Neutrophil (primary cell): ENCODE results near the gene PLG.

ENCODE experiments used
- H3K27ac ChIP-seq: fragments of 200-600 bp; sonication (generic); 2 replicates; pipeline ENCODE4 v1.5.1; 2016; ENCODE audit warnings: mild to moderate bottlenecking, moderate library complexity
- H3K27me3 ChIP-seq: fragments of 200-600 bp; sonication (generic); 2 replicates; pipeline ENCODE4 v1.6.0; 2016; ENCODE audit warnings: mild to moderate bottlenecking
- H3K36me3 ChIP-seq: fragments of 200-600 bp; sonication (generic); 2 replicates; pipeline ENCODE4 v1.5.1; 2017
- H3K4me1 ChIP-seq, 2 experiments: fragments of 200-600 bp in 1 of 2; sonication (generic) in 1 of 2; 1 replicate in 1 of 2; 2 replicates in 1 of 2; pipeline versions ENCODE4 v1.5.1 to v1.6.1; 2013 to 2016; ENCODE audit warnings: low read depth in 1 of 2, low read length in 1 of 2, mild to moderate bottlenecking in 1 of 2, moderate library complexity in 1 of 2; ENCODE audit not compliant: control insufficient read depth in 1 of 2, insufficient read depth in 1 of 2
- H3K4me3 ChIP-seq, 2 experiments: fragments of 200-600 bp in 1 of 2; sonication (generic) in 1 of 2; 1 replicate in 1 of 2; 2 replicates in 1 of 2; pipeline ENCODE4 v1.5.1; 2013 to 2016; ENCODE audit warnings: low read depth in 1 of 2, low read length in 1 of 2, mild to moderate bottlenecking in 1 of 2, moderate library complexity in 1 of 2
- H3K9me3 ChIP-seq: fragments of 200-600 bp; sonication (generic); 2 replicates; pipeline ENCODE4 v1.5.1; 2016
- TF ChIP-seq, protein P1 (sequence below): fragments of 200-600 bp; sonication (generic); IDR thresholded peaks from 2 replicates; pipeline ENCODE4 v1.5.1; 2016; ENCODE audit warnings: antibody characterized with exemption

The PLG gene

DNA sequence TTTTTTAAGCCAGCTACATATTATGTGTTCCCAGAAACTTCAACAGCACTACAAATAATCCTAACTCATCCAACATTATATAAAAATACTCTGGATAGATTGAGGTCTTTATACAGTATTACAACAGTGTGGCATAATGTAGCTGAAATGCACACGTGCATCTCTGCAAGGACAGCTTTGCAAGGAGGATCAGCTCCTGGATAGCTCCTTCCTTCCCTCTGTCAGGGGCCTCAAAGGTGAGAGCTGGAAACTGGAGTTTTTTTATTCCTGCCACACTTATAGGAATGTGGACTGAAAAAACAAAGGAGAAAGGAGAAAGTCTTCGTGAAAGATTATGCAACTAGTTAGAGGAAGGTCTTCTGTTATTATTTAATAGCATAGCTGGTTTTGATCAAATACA, 53.1 kb downstream of the PLG start:
- H3K36me3 ChIP-seq: no peaks in the 10 kb centered on the region
- H3K27ac ChIP-seq: no peak overlapping the region
- H3K4me3 ChIP-seq: no peak overlapping the region
- TF ChIP-seq, protein P1, sequence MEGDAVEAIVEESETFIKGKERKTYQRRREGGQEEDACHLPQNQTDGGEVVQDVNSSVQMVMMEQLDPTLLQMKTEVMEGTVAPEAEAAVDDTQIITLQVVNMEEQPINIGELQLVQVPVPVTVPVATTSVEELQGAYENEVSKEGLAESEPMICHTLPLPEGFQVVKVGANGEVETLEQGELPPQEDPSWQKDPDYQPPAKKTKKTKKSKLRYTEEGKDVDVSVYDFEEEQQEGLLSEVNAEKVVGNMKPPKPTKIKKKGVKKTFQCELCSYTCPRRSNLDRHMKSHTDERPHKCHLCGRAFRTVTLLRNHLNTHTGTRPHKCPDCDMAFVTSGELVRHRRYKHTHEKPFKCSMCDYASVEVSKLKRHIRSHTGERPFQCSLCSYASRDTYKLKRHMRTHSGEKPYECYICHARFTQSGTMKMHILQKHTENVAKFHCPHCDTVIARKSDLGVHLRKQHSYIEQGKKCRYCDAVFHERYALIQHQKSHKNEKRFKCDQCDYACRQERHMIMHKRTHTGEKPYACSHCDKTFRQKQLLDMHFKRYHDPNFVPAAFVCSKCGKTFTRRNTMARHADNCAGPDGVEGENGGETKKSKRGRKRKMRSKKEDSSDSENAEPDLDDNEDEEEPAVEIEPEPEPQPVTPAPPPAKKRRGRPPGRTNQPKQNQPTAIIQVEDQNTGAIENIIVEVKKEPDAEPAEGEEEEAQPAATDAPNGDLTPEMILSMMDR: no peak
- H3K9me3 ChIP-seq: no peaks in the 10 kb centered on the region
- H3K27me3 ChIP-seq: no peaks in the 10 kb centered on the region
- H3K4me1 ChIP-seq: no peaks in the 10 kb centered on the region

DNA sequence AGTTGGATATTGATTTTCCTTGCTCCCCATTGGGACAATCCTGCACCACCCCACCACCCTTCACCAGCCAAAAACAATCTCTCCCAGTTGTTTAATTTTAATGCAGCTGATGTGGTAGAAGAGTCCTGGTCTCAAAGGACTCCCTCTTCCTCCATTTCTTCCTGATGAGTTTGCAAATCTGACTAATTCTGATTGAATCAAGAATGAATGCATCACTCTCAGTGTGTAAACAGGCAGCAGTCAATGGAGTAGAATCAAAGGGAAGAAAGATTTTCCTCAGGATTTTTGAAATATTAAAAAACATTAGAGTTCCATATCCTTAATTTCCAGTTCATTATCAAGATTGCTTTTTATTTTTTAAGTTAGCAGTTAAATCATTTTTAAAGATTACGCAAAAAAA, 54.0 kb downstream of the PLG start:
- Histone ChIP-seq H3K27ac (no peak overlapping the region), H3K9me3 (no peaks in the 10 kb centered on the region), H3K4me3 (no peak overlapping the region), H3K27me3 (no peaks in the 10 kb centered on the region), H3K36me3 (no peaks in the 10 kb centered on the region), H3K4me1 (no peaks in the 10 kb centered on the region)
- TF ChIP-seq, protein P1: no peak

DNA sequence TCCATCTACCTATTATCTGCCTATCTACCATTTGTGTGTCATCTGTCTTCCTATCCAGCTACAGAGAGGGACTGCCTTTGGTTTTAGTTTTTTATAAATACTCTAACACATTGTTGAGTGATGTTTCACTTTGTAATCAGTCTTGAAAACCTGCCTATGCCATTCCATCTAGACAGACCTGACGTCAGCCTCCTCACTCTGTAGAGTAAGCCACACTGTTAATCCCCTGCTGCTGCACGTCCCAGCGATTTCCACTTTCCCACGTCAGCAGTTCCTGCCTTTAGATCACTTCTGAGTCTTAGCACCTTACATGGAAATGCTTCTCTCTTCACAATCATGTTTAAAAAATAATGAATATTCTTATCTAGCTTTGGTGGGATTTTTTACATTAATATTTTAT, 54.8 kb downstream of the PLG start:
- Histone ChIP-seq H3K36me3 (no peaks in the 10 kb centered on the region), H3K4me3 (no peak overlapping the region), H3K9me3 (no peaks in the 10 kb centered on the region), H3K4me1 (no peaks in the 10 kb centered on the region), H3K27me3 (no peaks in the 10 kb centered on the region), H3K27ac (no peak overlapping the region)
- TF ChIP-seq, protein P1: no peak

DNA sequence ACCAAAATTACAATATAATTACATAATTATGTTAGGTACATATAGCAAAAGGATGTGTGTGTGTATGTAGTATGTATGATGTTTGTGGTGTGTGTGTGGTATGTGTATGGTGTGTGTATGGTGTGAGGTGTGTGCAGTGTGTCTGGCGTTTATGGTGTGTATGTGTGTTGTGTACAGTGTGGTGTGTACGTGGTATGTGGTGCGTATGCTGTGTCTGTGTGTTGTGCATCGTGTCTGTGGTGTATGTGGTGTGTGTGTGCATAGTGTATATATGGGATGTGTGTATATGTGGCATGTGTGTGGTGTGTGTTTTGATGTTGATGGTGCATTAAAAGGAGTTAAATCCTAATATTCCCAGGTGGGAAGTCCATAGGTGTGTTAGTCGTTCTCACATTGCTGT, 62.8 kb downstream of the PLG start:
- Histone ChIP-seq H3K27me3 (peaks cover 36% of the 10 kb centered on the region), H3K36me3 (no peaks in the 10 kb centered on the region), H3K9me3 (no peaks in the 10 kb centered on the region), H3K27ac (no peak overlapping the region), H3K4me1 (no peaks in the 10 kb centered on the region), H3K4me3 (no peak overlapping the region)
- TF ChIP-seq, protein P1: no peak

DNA sequence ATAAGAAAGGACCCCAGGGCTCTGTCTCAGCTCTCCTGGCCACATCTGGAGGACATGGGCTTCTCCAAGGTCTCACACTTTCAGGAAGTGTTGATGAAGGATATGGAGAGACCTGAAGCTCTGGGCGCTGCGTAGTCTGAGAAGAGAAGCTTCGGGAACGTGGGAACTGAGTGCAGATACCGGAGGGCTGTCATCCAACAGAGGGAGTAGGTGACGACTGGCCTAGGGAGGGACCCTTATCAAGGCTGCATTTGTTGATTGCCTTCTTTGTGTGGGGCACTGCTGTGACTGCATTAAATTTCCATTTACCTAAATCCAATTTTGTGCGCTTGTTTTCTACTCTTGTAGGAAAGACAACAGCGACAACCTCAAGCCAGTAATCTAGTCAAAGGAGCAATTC, 63.4 kb downstream of the PLG start:
- Histone ChIP-seq H3K27ac (no peak overlapping the region), H3K36me3 (no peaks in the 10 kb centered on the region), H3K9me3 (no peaks in the 10 kb centered on the region), H3K27me3 (peaks cover 36% of the 10 kb centered on the region), H3K4me1 (no peaks in the 10 kb centered on the region), H3K4me3 (no peak overlapping the region)
- TF ChIP-seq, protein P1: no peak

DNA sequence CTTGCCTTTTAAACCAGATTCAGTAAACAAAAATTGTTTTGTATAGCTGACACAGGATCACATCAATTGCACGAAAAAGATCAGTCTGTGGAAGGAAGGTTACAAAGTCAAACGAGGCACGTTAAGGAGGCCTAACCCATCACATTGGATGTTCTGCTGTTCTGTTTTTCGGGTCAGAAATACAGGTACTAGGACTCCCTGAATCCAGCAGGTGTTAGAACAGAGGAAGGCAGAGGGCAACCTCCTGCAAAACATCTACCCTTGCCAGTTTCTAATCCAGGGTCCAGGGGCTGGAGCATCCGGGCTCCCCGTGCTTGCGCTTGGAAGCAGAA, 64.6 kb downstream of the PLG start:
- no peak overlapping the region for H3K27ac ChIP-seq
- H3K27me3 ChIP-seq: peaks cover 36% of the 10 kb centered on the region
- H3K9me3 ChIP-seq: no peaks in the 10 kb centered on the region
- TF ChIP-seq, protein P1: no peak
- no peak overlapping the region for H3K4me3 ChIP-seq
- no peaks in the 10 kb centered on the region for H3K4me1 ChIP-seq
- no peaks in the 10 kb centered on the region for H3K36me3 ChIP-seq
